Ovary (tissue), 3 donors: Measurements from ENCODE around the gene ACADS.

ENCODE experiments used
- CTCF ChIP-seq, 3 donors: fragments of 450-650 bp in 2 of 3; fragments of 200-600 bp in 1 of 3; IDR thresholded peaks; one replicate each; pipeline versions ENCODE4 v1.5.1 to v1.8.0; 2016 to 2022; ENCODE audit warnings: antibody characterized with exemption in 3 of 3, mild to moderate bottlenecking in 1 of 3
- EP300 ChIP-seq: sonication (generic); formaldehyde crosslinking; IDR thresholded peaks from one replicate; pipeline ENCODE4 v1.6.1; 2017; ENCODE audit warnings: antibody characterized with exemption
- POLR2A ChIP-seq: fragments of 450-650 bp; IDR thresholded peaks from one replicate; pipeline ENCODE4 v1.6.1; 2017; ENCODE audit warnings: antibody characterized with exemption, mild to moderate bottlenecking, moderate library complexity
- donor health status: DM: no; HTN: no; CAD: no.

DNA sequence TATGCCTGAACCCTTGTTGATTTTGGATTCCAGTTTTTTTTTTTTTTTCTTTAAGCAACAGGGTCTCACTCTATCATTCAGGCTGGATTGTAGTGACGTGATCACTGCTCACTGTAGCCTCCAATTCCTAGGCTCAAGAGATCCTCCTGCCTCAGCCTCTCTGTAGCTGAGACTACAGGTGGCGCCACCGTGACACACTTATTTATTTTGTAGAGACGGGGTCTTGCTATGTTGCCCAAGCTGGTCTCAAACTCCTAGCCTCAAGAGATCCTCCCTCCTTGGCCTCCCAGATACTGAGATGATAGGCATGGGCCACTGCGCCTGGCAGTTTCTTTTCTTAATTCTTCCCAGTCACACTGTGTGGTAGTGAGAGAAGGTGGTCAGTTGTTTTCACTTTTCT is 25.2 kb downstream of the ACADS start:
- TF ChIP-seq CTCF (IDR thresholded peaks at IDR 0.05) (no peak), POLR2A (no peak), EP300 (no peak)
